Upper lobe of right lung (tissue), 1 donor: ENCODE results near the gene TLE4. TPM values are rescaled to one million over a fixed set of nuclear protein-coding genes. Genes with fewer than 3 reads are reported as not detected.

Source experiments
- ATAC-seq: fragments of 200-7000 bp; cut with Tn5 transposase; one replicate; pipeline ENCODE4 v1.9.1; 2020; ENCODE audit warnings: mild to moderate bottlenecking, moderate library complexity
- DNase-seq: peaks from one replicate; pipeline ENCODE4 v3.0.0-alpha.2; 2020
- H3K27ac ChIP-seq: fragments of 200-600 bp; one replicate; pipeline ENCODE4 v1.8.0; 2022
- H3K27me3 ChIP-seq: fragments of 200-600 bp; one replicate; pipeline ENCODE4 v1.8.0; 2022; ENCODE audit warnings: mild to moderate bottlenecking
- H3K36me3 ChIP-seq: fragments of 200-600 bp; one replicate; pipeline ENCODE4 v1.8.0; 2022
- H3K4me1 ChIP-seq: fragments of 200-600 bp; one replicate; pipeline ENCODE4 v1.8.0; 2022
- H3K4me3 ChIP-seq: fragments of 200-600 bp; one replicate; pipeline ENCODE4 v1.8.0; 2022; ENCODE audit warnings: mild to moderate bottlenecking
- H3K9me3 ChIP-seq: fragments of 200-600 bp; one replicate; pipeline ENCODE4 v1.8.0; 2022
- CTCF ChIP-seq: fragments of 200-600 bp; IDR thresholded peaks from one replicate; pipeline ENCODE4 v1.8.0; 2022; ENCODE audit warnings: antibody characterized with exemption
- intact Hi-C: fragments of 100-400 bp; cut with DNase I; formaldehyde crosslinking; loops from one replicate; pipeline ENCODE4 v1.11.0; 2022
- total RNA-seq: library from RNA; stranded (reverse); fragmentation: NEBNext Ultra II Directional; extraction: Animal tissue kit (Norgen Biotek cat#: 25700); gene quantifications from one replicate; pipeline ENCODE4 v1.2.1, GENCODE V29; 2021
- donor health status: DM: no; HTN: yes; CAD: no; lungs with severe emphysema.

TLE4 gene
- total RNA-seq, 1 donor from 2014 or later: 37.1 TPM

DNA sequence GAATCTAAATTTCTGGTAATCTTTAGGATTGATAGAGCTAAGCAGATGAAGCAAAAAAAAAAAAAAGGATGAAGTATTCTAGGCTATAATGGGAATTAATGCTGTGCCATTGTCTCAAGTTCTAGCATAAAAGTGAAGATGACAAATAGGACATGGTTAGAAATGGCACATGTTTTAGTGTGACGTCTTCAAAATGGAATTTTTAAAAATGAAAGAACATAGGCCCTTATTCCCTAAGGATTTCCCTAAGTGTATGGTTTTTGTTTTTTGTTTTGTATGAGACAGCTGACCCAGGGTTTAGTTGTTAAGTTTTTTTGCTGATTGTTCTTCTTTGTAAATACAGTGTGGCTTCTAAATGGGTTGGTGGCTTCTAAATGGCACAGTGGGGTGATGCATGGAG lies 7.1 kb downstream of the TLE4 start:
- TF ChIP-seq CTCF: no peak
- no peak overlapping the region for H3K27ac ChIP-seq
- peaks cover 33% of the 10 kb centered on the region for H3K4me1 ChIP-seq
- intact Hi-C loops: no loop called here
- ATAC-seq (no peak), DNase-seq (no peak)
- no peaks in the 10 kb centered on the region for H3K9me3 ChIP-seq
- no peaks in the 10 kb centered on the region for H3K27me3 ChIP-seq
- H3K36me3 ChIP-seq: no peaks in the 10 kb centered on the region
- no peak overlapping the region for H3K4me3 ChIP-seq

- H3K4me3 ChIP-seq: no peak overlapping the region
- no peaks in the 10 kb centered on the region for H3K9me3 ChIP-seq
- intact Hi-C loops: no loop called here
- H3K27me3 ChIP-seq: no peaks in the 10 kb centered on the region
- DNase-seq: no peak
- peaks cover 26% of the 10 kb centered on the region for H3K4me1 ChIP-seq
- ATAC-seq: no peak
- TF ChIP-seq CTCF: no peak
- H3K36me3 ChIP-seq: no peaks in the 10 kb centered on the region
- H3K27ac ChIP-seq: no peak overlapping the region
These were observed 7.9 kb downstream of the TLE4 start for GRCh38 chr9:79579624-79580023.

- Histone ChIP-seq H3K4me1 (peaks cover 22% of the 10 kb centered on the region), H3K36me3 (no peaks in the 10 kb centered on the region), H3K27me3 (no peaks in the 10 kb centered on the region), H3K4me3 (no peak overlapping the region), H3K9me3 (no peaks in the 10 kb centered on the region), H3K27ac (no peak overlapping the region)
- ATAC-seq (no peak), DNase-seq (no peak)
- intact Hi-C loops: no loop called here
- no peak for TF ChIP-seq CTCF
These were observed 8.3 kb downstream of the TLE4 start for GRCh38 chr9:79580055-79580454.

DNA sequence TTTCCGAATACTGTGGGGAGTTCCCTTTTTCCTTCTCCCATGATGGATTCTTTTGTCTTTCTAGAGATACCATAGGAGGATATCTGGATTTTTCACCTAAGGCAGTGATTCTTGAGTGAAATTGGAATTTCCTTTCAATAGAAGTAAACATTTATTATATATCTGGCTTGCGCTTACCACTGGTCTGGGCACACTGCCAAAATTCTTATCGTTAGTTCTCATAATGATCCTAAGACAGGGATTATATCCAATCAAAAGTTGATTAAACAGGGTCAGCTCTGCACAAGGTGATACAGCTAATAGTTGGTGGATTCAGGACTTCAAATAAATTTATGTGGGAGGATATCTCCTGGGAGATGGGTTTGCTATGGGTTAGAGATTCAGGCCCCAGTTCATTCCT lies 9.6 kb downstream of the TLE4 start:
- Histone ChIP-seq H3K4me1 (peaks cover 18% of the 10 kb centered on the region), H3K27ac (no peak overlapping the region), H3K27me3 (no peaks in the 10 kb centered on the region), H3K4me3 (no peak overlapping the region), H3K9me3 (no peaks in the 10 kb centered on the region), H3K36me3 (no peaks in the 10 kb centered on the region)
- no peak for ATAC-seq
- no peak for DNase-seq
- no peak for TF ChIP-seq CTCF
- intact Hi-C loops: no loop called here

GRCh38 chr9:79581794-79582193 lies 10.0 kb downstream of the TLE4 start:
- TF ChIP-seq CTCF: no peak
- no peak for DNase-seq
- Histone ChIP-seq H3K27me3 (no peaks in the 10 kb centered on the region), H3K4me1 (peaks cover 18% of the 10 kb centered on the region), H3K36me3 (no peaks in the 10 kb centered on the region), H3K4me3 (no peak overlapping the region), H3K27ac (no peak overlapping the region), H3K9me3 (no peaks in the 10 kb centered on the region)
- ATAC-seq: peak; percentile 26
- intact Hi-C loops: no loop called here

DNA sequence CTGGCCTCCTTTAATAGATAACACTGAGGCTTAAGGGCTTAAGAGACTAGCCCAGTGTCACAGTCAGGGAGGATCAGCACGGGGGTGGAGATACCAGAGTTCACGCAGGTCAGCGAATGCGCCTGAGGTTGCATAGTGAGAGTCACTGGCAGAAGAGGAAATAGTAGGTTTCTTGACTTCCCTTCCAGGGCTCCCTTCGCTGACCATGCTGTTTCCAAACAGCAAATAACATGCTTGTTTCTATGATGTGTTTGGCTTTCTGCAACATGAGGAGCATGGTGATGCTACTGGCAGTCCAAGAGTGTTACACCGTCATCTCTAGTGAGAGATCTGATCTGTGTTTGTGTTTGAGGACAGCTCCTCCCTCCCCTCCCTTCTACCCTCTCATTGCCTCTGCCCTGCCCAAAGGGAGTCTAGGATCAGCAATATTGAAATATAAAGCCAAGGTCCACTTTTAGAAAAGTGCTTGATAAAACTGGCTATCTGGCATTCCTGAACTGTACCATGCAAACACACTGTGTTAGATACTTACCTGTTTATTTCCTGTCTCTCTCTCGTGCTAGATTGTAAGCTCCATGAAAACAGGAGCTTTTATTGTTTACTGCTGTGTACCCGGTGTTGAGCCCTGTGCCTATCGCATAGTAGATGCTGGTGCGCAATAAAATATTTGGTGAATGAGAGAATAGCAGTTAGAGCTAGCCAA lies 12.3 kb downstream of the TLE4 start:
- Histone ChIP-seq H3K4me1 (peaks cover 12% of the 10 kb centered on the region), H3K27ac (peak overlapping the region; percentile 5), H3K9me3 (no peaks in the 10 kb centered on the region), H3K27me3 (no peaks in the 10 kb centered on the region), H3K36me3 (peaks cover 6% of the 10 kb centered on the region), H3K4me3 (no peak overlapping the region)
- DNase-seq (peak; percentile 75), ATAC-seq (peak; percentile 97)
- no peak for TF ChIP-seq CTCF
- intact Hi-C loops: no loop called here
